ENCODE results near the gene ITGA5.

DNA sequence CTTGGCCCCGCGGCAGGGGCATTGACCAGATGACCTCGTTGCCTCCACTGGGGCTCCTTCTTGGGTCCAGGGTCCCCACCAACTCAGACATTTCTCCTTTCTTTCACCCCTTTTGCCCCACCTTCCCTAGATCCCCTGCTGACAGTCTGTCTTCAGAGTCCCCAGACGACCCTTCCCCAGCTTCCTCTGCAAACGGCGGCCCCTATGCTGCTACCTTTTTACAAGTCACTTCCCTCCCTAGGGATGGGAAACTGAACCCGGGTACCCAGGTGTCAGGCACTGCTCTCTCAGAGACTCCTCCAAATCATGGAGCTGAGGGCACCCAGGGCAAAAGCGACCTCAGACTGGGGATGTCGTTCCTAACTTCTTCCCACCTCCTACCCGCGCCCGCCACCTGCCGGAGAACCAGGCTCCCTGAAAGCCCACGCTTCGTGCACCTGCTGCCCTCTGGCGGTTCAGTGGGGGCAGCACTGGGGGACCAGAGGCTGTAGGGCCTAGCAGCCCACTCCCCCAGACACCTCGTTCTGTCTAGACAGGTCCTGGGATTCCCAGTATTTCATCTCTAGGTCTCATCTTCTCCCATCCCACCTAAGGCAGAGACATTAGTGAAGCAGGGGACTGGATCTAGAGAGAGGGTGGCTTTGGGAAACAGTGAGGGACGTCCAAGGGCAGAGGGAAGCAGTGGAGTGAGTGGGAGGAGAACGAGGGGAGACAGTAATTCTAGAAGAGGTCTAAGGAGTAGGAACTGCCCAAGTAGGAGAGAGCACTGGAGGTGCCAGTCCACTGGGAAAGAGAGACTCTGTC, 39.5 kb downstream of the ITGA5 start:
- TF ChIP-seq EZH2 (IDR thresholded peaks at IDR 0.05; ENCODE audit: insufficient read depth, poor library complexity, severe bottlenecking) (no peak), EZH2phosphoT487 (IDR thresholded peaks at IDR 0.05; ENCODE audit: insufficient read depth, low read depth) (no peak)
